DOHH2 (cell line): ENCODE data around the gene DCP1B.

Source experiments
- H3F3A ChIP-seq: fragments of 200-600 bp; sonication (generic), shearing (Covaris generic); 2 replicates; pipeline ENCODE4 v1.6.0; 2016; ENCODE audit warnings: antibody characterized with exemption, mild to moderate bottlenecking; ENCODE audit not compliant: control insufficient read depth, insufficient read depth
- H3K27ac ChIP-seq: fragments of 200-600 bp; sonication (generic); 2 replicates; pipeline ENCODE4 v1.5.1; 2014; ENCODE audit warnings: low read depth, mild to moderate bottlenecking, low read length, moderate library complexity
- H3K27me3 ChIP-seq: fragments of 200-600 bp; sonication (generic); 2 replicates; pipeline ENCODE4 v1.6.1; 2014; ENCODE audit warnings: mild to moderate bottlenecking, low read length, mixed read lengths; ENCODE audit not compliant: control insufficient read depth
- H3K36me3 ChIP-seq: fragments of 200-600 bp; sonication (generic); 2 replicates; pipeline ENCODE4 v1.6.1; 2014; ENCODE audit warnings: mild to moderate bottlenecking, low read length, moderate library complexity, mixed read lengths; ENCODE audit not compliant: control insufficient read depth
- H3K4me1 ChIP-seq: fragments of 200-600 bp; sonication (generic); 2 replicates; pipeline ENCODE4 v1.6.1; 2014; ENCODE audit warnings: mild to moderate bottlenecking, low read length, mixed read lengths; ENCODE audit not compliant: control insufficient read depth
- H3K4me2 ChIP-seq: fragments of 200-600 bp; sonication (generic); 2 replicates; pipeline ENCODE4 v1.6.0; 2014; ENCODE audit warnings: mild to moderate bottlenecking, low read length, moderate library complexity
- H3K4me3 ChIP-seq: fragments of 200-600 bp; sonication (generic); 2 replicates; pipeline ENCODE4 v1.5.1; 2014; ENCODE audit warnings: mild to moderate bottlenecking, low read length, mixed read lengths
- H3K79me2 ChIP-seq: fragments of 200-600 bp; sonication (generic); 2 replicates; pipeline ENCODE4 v1.6.1; 2014; ENCODE audit warnings: mild to moderate bottlenecking, low read length, mixed read lengths; ENCODE audit not compliant: control insufficient read depth
- H3K9me2 ChIP-seq: fragments of 200-600 bp; sonication (generic); replicated peaks from 2 replicates; pipeline ENCODE4 v1.6.1; 2014; ENCODE audit warnings: mild to moderate bottlenecking, low read length, mixed read lengths; ENCODE audit not compliant: control insufficient read depth
- H3K9me3 ChIP-seq: fragments of 200-600 bp; sonication (generic); 2 replicates; pipeline ENCODE4 v1.6.1; 2014; ENCODE audit warnings: antibody characterized with exemption, low read length, mixed read lengths; ENCODE audit not compliant: control insufficient read depth, insufficient read depth
- H4K20me1 ChIP-seq: fragments of 200-600 bp; sonication (generic); 2 replicates; pipeline ENCODE4 v1.6.0; 2014; ENCODE audit warnings: low read depth, mild to moderate bottlenecking, antibody characterized with exemption, low read length, moderate library complexity; ENCODE audit not compliant: control insufficient read depth, insufficient read depth
- CTCF ChIP-seq: fragments of 200-600 bp; sonication (generic); IDR thresholded peaks from one replicate; pipeline ENCODE4 v1.5.1; 2014; ENCODE audit warnings: antibody characterized with exemption, mild to moderate bottlenecking, low read depth, low read length; ENCODE audit not compliant: poor library complexity, severe bottlenecking
- EZH2phosphoT487 ChIP-seq: fragments of 200-600 bp; sonication (generic); IDR thresholded peaks from 2 replicates; pipeline ENCODE4 v1.6.1; 2017; ENCODE audit warnings: borderline replicate concordance, mild to moderate bottlenecking, antibody characterized with exemption, low read length, moderate library complexity, mixed read lengths

DCP1B gene

GRCh38 chr12:2013086-2013485 lies 8.8 kb upstream of the DCP1B start:
- no peak overlapping the region for H3K4me3 ChIP-seq
- H3K4me1 ChIP-seq: no peaks in the 10 kb centered on the region
- no peaks in the 10 kb centered on the region for H3K9me2 ChIP-seq
- H3K4me2 ChIP-seq: no peak overlapping the region
- H4K20me1 ChIP-seq: no peaks in the 10 kb centered on the region
- no peaks in the 10 kb centered on the region for H3F3A ChIP-seq
- no peaks in the 10 kb centered on the region for H3K27me3 ChIP-seq
- no peaks in the 10 kb centered on the region for H3K9me3 ChIP-seq
- H3K36me3 ChIP-seq: no peaks in the 10 kb centered on the region
- TF ChIP-seq EZH2phosphoT487 (no peak), CTCF (no peak)
- H3K79me2 ChIP-seq: no peaks in the 10 kb centered on the region
- H3K27ac ChIP-seq: no peak overlapping the region

GRCh38 chr12:2011643-2012607 lies 7.7 kb upstream of the DCP1B start:
- no peaks in the 10 kb centered on the region for H3K79me2 ChIP-seq
- no peak overlapping the region for H3K4me2 ChIP-seq
- no peaks in the 10 kb centered on the region for H3K9me2 ChIP-seq
- no peaks in the 10 kb centered on the region for H3K4me1 ChIP-seq
- H3K27ac ChIP-seq: no peak overlapping the region
- H3F3A ChIP-seq: no peaks in the 10 kb centered on the region
- TF ChIP-seq CTCF: no peak
- no peak for TF ChIP-seq EZH2phosphoT487
- H4K20me1 ChIP-seq: no peaks in the 10 kb centered on the region
- H3K4me3 ChIP-seq: no peak overlapping the region
- H3K36me3 ChIP-seq: no peaks in the 10 kb centered on the region
- no peaks in the 10 kb centered on the region for H3K9me3 ChIP-seq
- no peaks in the 10 kb centered on the region for H3K27me3 ChIP-seq

DNA sequence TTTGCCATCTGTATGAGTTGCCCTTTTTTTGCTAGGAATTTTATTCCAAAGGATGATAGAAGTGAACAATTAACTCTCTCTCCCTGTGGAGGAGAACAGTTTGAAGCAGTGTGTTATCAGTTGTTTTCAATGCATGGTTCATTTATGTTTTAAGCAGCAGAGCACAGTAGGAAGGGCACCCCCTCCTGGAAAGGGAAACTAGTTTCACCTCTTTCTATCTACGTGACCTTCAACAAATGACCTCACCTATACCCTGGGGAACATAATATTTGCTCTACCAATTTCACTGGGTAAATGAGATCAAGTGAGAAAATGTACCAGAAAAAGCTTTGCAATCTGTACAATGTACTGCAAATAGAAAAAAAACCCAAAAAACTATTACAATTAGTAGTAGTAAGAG lies 5.4 kb upstream of the DCP1B start:
- H3K36me3 ChIP-seq: no peaks in the 10 kb centered on the region

More for the DNA sequence above, 5.4 kb upstream of the DCP1B start:
- peaks cover 5% of the 10 kb centered on the region for H3K4me1 ChIP-seq
- H3K4me3 ChIP-seq: no peak overlapping the region
- TF ChIP-seq EZH2phosphoT487: no peak
- peak; percentile 49 for TF ChIP-seq CTCF
- H3K27ac ChIP-seq: no peak overlapping the region
- H3K4me2 ChIP-seq: no peak overlapping the region
- H3K9me3 ChIP-seq: no peaks in the 10 kb centered on the region
- H3K27me3 ChIP-seq: no peaks in the 10 kb centered on the region
- 0 out of 2 replicates have a peak, but pooled peaks cover 5% of the 10 kb centered on the region for H3F3A ChIP-seq
- no peaks in the 10 kb centered on the region for H3K79me2 ChIP-seq
- no peaks in the 10 kb centered on the region for H3K9me2 ChIP-seq
- no peaks in the 10 kb centered on the region for H4K20me1 ChIP-seq
